ENCODE results near the gene BTC.

DNA sequence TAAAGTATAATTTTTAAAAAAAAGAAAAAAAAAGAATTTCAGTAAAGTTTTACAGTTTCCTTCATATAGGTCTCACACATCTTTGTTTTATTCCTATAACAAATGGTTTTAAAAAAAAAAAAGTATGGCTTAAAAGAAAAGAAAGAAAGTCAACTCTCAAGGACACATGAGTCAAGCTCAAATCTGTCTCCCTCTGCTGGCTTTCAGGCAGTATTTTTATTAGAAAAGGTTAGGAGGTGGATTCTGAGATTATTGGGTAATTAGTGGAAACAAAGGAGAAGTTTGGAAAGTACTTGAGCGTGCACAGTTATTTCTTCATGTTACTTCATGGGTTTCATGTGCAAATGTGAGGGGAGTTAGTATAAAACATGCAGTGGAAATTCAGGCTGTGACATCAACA, 36.6 kb upstream of the BTC start:
- TF ChIP-seq, protein P1, sequence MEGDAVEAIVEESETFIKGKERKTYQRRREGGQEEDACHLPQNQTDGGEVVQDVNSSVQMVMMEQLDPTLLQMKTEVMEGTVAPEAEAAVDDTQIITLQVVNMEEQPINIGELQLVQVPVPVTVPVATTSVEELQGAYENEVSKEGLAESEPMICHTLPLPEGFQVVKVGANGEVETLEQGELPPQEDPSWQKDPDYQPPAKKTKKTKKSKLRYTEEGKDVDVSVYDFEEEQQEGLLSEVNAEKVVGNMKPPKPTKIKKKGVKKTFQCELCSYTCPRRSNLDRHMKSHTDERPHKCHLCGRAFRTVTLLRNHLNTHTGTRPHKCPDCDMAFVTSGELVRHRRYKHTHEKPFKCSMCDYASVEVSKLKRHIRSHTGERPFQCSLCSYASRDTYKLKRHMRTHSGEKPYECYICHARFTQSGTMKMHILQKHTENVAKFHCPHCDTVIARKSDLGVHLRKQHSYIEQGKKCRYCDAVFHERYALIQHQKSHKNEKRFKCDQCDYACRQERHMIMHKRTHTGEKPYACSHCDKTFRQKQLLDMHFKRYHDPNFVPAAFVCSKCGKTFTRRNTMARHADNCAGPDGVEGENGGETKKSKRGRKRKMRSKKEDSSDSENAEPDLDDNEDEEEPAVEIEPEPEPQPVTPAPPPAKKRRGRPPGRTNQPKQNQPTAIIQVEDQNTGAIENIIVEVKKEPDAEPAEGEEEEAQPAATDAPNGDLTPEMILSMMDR (IDR thresholded peaks at IDR 0.05) = no peak
- TF ChIP-seq POLR2A (IDR thresholded peaks at IDR 0.05) = no peak
